ENCODE measurements around the gene RPLP1. TPM values are rescaled to one million over a fixed set of nuclear protein-coding genes. Genes with fewer than 3 reads are reported as not detected.
A peak's percentile ranks its signal among the peaks of the same experiment; 100 is the strongest.

Gene RPLP1
- 1,000 to 10,000 TPM; 1,529 to 2,467 (median 1,660) TPM for polyA plus RNA-seq (ENCODE audit: insufficient read depth in 1 of 5, insufficient read length in 5 of 5, low replicate concordance in 1 of 5)
- long read RNA-seq, donor 1, transcript RPLP1-204 (3 exons, 940 nt) = minor isoform, 108 of 4,251 reads
- long read RNA-seq, donor 1, transcript RPLP1-202 (3 exons, 445 nt) = minor isoform, 85 of 4,251 reads
- long read RNA-seq, donor 1, transcript RPLP1-201 (4 exons, 1,197 nt) = major isoform, 3,460 of 4,251 reads
- long read RNA-seq, donor 1, partial matches to known transcripts = 361 of 4,251 reads
- long read RNA-seq, donor 1, other reads (novel, unspliced or antisense) = 237 of 4,251 reads
- long read RNA-seq, donor 2, transcript RPLP1-204 (3 exons, 940 nt) = minor isoform, 16 of 2,129 reads
- long read RNA-seq, donor 2, transcript RPLP1-201 (4 exons, 1,197 nt) = major isoform, 1,784 of 2,129 reads
- long read RNA-seq, donor 2, transcript RPLP1-202 (3 exons, 445 nt) = minor isoform, 53 of 2,129 reads
- long read RNA-seq, donor 2, partial matches to known transcripts = 171 of 2,129 reads
- long read RNA-seq, donor 2, other reads (novel, unspliced or antisense) = 105 of 2,129 reads
- long read RNA-seq, donor 3, transcript RPLP1-202 (3 exons, 445 nt) = minor isoform, 35 of 3,007 reads
- long read RNA-seq, donor 3, transcript RPLP1-201 (4 exons, 1,197 nt) = major isoform, 2,369 of 3,007 reads
- long read RNA-seq, donor 3, transcript RPLP1-204 (3 exons, 940 nt) = minor isoform, 56 of 3,007 reads
- long read RNA-seq, donor 3, partial matches to known transcripts = 403 of 3,007 reads
- long read RNA-seq, donor 3, other reads (novel, unspliced or antisense) = 144 of 3,007 reads
- long read RNA-seq, donor 4, transcript RPLP1-201 (4 exons, 1,197 nt) = major isoform, 1,684 of 2,075 reads
- long read RNA-seq, donor 4, transcript RPLP1-204 (3 exons, 940 nt) = minor isoform, 47 of 2,075 reads
- long read RNA-seq, donor 4, transcript RPLP1-202 (3 exons, 445 nt) = minor isoform, 63 of 2,075 reads
- long read RNA-seq, donor 4, partial matches to known transcripts = 191 of 2,075 reads
- long read RNA-seq, donor 4, other reads (novel, unspliced or antisense) = 90 of 2,075 reads
- long read RNA-seq, donor 5, transcript RPLP1-204 (3 exons, 940 nt) = minor isoform, 47 of 4,526 reads
- long read RNA-seq, donor 5, transcript RPLP1-202 (3 exons, 445 nt) = minor isoform, 99 of 4,526 reads
- long read RNA-seq, donor 5, transcript RPLP1-201 (4 exons, 1,197 nt) = major isoform, 3,943 of 4,526 reads
- long read RNA-seq, donor 5, partial matches to known transcripts = 190 of 4,526 reads
- long read RNA-seq, donor 5, other reads (novel, unspliced or antisense) = 246 of 4,526 reads
- long read RNA-seq, donor 6, transcript RPLP1-204 (3 exons, 940 nt) = minor isoform, 33 of 4,061 reads
- long read RNA-seq, donor 6, transcript RPLP1-202 (3 exons, 445 nt) = minor isoform, 108 of 4,061 reads
- long read RNA-seq, donor 6, transcript RPLP1-201 (4 exons, 1,197 nt) = major isoform, 3,406 of 4,061 reads
- long read RNA-seq, donor 6, partial matches to known transcripts = 266 of 4,061 reads
- long read RNA-seq, donor 6, other reads (novel, unspliced or antisense) = 248 of 4,061 reads
- long read RNA-seq, donor 7, transcript RPLP1-202 (3 exons, 445 nt) = minor isoform, 34 of 1,631 reads
- long read RNA-seq, donor 7, transcript RPLP1-204 (3 exons, 940 nt) = minor isoform, 13 of 1,631 reads
- long read RNA-seq, donor 7, transcript RPLP1-201 (4 exons, 1,197 nt) = major isoform, 1,332 of 1,631 reads
- long read RNA-seq, donor 7, partial matches to known transcripts = 195 of 1,631 reads
- long read RNA-seq, donor 7, other reads (novel, unspliced or antisense) = 57 of 1,631 reads
- long read RNA-seq, donor 8, transcript RPLP1-202 (3 exons, 445 nt) = minor isoform, 32 of 1,359 reads
- long read RNA-seq, donor 8, transcript RPLP1-201 (4 exons, 1,197 nt) = major isoform, 1,111 of 1,359 reads
- long read RNA-seq, donor 8, transcript RPLP1-204 (3 exons, 940 nt) = minor isoform, 20 of 1,359 reads
- long read RNA-seq, donor 8, partial matches to known transcripts = 136 of 1,359 reads
- long read RNA-seq, donor 8, other reads (novel, unspliced or antisense) = 60 of 1,359 reads

- peak; percentile 95 to 97 for DNase-seq
Measured at GRCh38 chr15:69452692-69453521, at the start of gene RPLP1. Gene RPLP1 (plus strand): TSS chr15:69452818. CDS start chr15:69452949, 131 bp downstream.

- DNase-seq = no peak
Measured at GRCh38 chr15:69403594-69403993, 49.0 kb upstream of the RPLP1 start.

GRCh38 chr15:69405110-69405509 lies 47.5 kb upstream of the RPLP1 start:
- DNase-seq = no peak

GRCh38 chr15:69407719-69408400 lies 44.8 kb upstream of the RPLP1 start:
- no peak for DNase-seq

GRCh38 chr15:69408841-69409240 lies 43.8 kb upstream of the RPLP1 start:
- no peak for DNase-seq

GRCh38 chr15:69410248-69410874 lies 42.3 kb upstream of the RPLP1 start:
- DNase-seq = no peak

- no peak for DNase-seq
Measured at GRCh38 chr15:69412274-69412673, 40.3 kb upstream of the RPLP1 start.

GRCh38 chr15:69412701-69413100 lies 39.9 kb upstream of the RPLP1 start:
- DNase-seq = no peak

GRCh38 chr15:69413822-69414700 lies 38.6 kb upstream of the RPLP1 start, which contains the start of gene KIF23:
Gene KIF23 (plus strand): TSS chr15:69414349. CDS start chr15:69414466, 117 bp downstream.
- DNase-seq = peak; percentile 91 to 92

- DNase-seq = peak; percentile 42 to 51
Measured at GRCh38 chr15:69414701-69415167, 37.9 kb upstream of the RPLP1 start.

- no peak for DNase-seq
Measured at GRCh38 chr15:69415381-69415780, 37.2 kb upstream of the RPLP1 start.

- no peak for DNase-seq
Measured at GRCh38 chr15:69417581-69417980, 35.0 kb upstream of the RPLP1 start.

GRCh38 chr15:69421498-69421897 lies 31.1 kb upstream of the RPLP1 start:
- DNase-seq = no peak

- DNase-seq = no peak
Measured at GRCh38 chr15:69422336-69422895, 30.2 kb upstream of the RPLP1 start.

GRCh38 chr15:69424001-69424400 lies 28.6 kb upstream of the RPLP1 start:
- DNase-seq = no peak

- DNase-seq = no peak
Measured at GRCh38 chr15:69424748-69425413, 27.7 kb upstream of the RPLP1 start.

Measured in right lung (tissue), 10 donors.